ENCODE data around the gene RDH12.

Gene RDH12

GRCh38 chr14:67680941-67681340, 20.7 kb upstream of the RDH12 start:
- H3K36me3 ChIP-seq (ENCODE audit: low read length) = peaks cover 30% of the 10 kb centered on the region
- no peak for TF ChIP-seq EZH2phosphoT487 (conservative IDR thresholded peaks at IDR 0.05; ENCODE audit: low read length)
- no peak for TF ChIP-seq CTCF (IDR thresholded peaks at IDR 0.05; ENCODE audit: insufficient read depth, low read length, poor library complexity, severe bottlenecking)
- H3K4me3 ChIP-seq (ENCODE audit: insufficient read depth, low read length, poor library complexity, severe bottlenecking) = no peak overlapping the region
- no peaks in the 10 kb centered on the region for H3K9me2 ChIP-seq (replicated peaks; ENCODE audit: insufficient read depth, low read length)
- no peak overlapping the region for H2AFZ ChIP-seq (ENCODE audit: low read depth, low read length, severe bottlenecking)
- no peaks in the 10 kb centered on the region for H3K9me3 ChIP-seq (ENCODE audit: insufficient read depth, low read length)
- H3K79me2 ChIP-seq (ENCODE audit: insufficient read depth, low read length) = no peaks in the 10 kb centered on the region
- H3K27me3 ChIP-seq (ENCODE audit: low read length) = no peaks in the 10 kb centered on the region
- H4K20me1 ChIP-seq (ENCODE audit: low read depth, low read length) = no peaks in the 10 kb centered on the region
- H3K4me2 ChIP-seq (ENCODE audit: low read depth, low read length, poor library complexity, severe bottlenecking) = no peak overlapping the region
- H3K9ac ChIP-seq (ENCODE audit: low read length) = no peak overlapping the region
- peaks cover 16% of the 10 kb centered on the region for H3F3A ChIP-seq (ENCODE audit: insufficient read depth)
- no peak overlapping the region for H3K27ac ChIP-seq (ENCODE audit: low read depth, low read length)

- Histone ChIP-seq H3K36me3 (ENCODE audit: low read length) (peaks cover 38% of the 10 kb centered on the region), H3K9me2 (replicated peaks; ENCODE audit: insufficient read depth, low read length) (no peaks in the 10 kb centered on the region), H3K27ac (ENCODE audit: low read depth, low read length) (no peak overlapping the region)
These were observed 17.8 kb upstream of the RDH12 start for GRCh38 chr14:67683842-67684241.

GRCh38 chr14:67690011-67690410, 11.7 kb upstream of the RDH12 start:
- no peaks in the 10 kb centered on the region for H4K20me1 ChIP-seq (ENCODE audit: low read depth, low read length)
- no peak overlapping the region for H3K4me3 ChIP-seq (ENCODE audit: insufficient read depth, low read length, poor library complexity, severe bottlenecking)
- H2AFZ ChIP-seq (ENCODE audit: low read depth, low read length, severe bottlenecking) = no peak overlapping the region
- H3K9me3 ChIP-seq (ENCODE audit: insufficient read depth, low read length) = no peaks in the 10 kb centered on the region
- H3K9ac ChIP-seq (ENCODE audit: low read length) = no peak overlapping the region
- H3K9me2 ChIP-seq (replicated peaks; ENCODE audit: insufficient read depth, low read length) = no peaks in the 10 kb centered on the region
- peaks cover 31% of the 10 kb centered on the region for H3K79me2 ChIP-seq (ENCODE audit: insufficient read depth, low read length)
- no peak overlapping the region for H3K27ac ChIP-seq (ENCODE audit: low read depth, low read length)
- H3F3A ChIP-seq (ENCODE audit: insufficient read depth) = no peaks in the 10 kb centered on the region
- TF ChIP-seq EZH2phosphoT487 (conservative IDR thresholded peaks at IDR 0.05; ENCODE audit: low read length) (no peak), CTCF (IDR thresholded peaks at IDR 0.05; ENCODE audit: insufficient read depth, low read length, poor library complexity, severe bottlenecking) (no peak)
- H3K27me3 ChIP-seq (ENCODE audit: low read length) = no peaks in the 10 kb centered on the region
- peaks cover 35% of the 10 kb centered on the region for H3K36me3 ChIP-seq (ENCODE audit: low read length)
- no peak overlapping the region for H3K4me2 ChIP-seq (ENCODE audit: low read depth, low read length, poor library complexity, severe bottlenecking)

More at GRCh38 chr14:67683842-67684241, 17.8 kb upstream of the RDH12 start:
- Histone ChIP-seq H3F3A (ENCODE audit: insufficient read depth) (no peaks in the 10 kb centered on the region), H4K20me1 (ENCODE audit: low read depth, low read length) (no peaks in the 10 kb centered on the region), H3K4me2 (ENCODE audit: low read depth, low read length, poor library complexity, severe bottlenecking) (no peak overlapping the region), H3K27me3 (ENCODE audit: low read length) (no peaks in the 10 kb centered on the region), H3K79me2 (ENCODE audit: insufficient read depth, low read length) (no peaks in the 10 kb centered on the region), H2AFZ (ENCODE audit: low read depth, low read length, severe bottlenecking) (no peak overlapping the region), H3K4me3 (ENCODE audit: insufficient read depth, low read length, poor library complexity, severe bottlenecking) (no peak overlapping the region), H3K9me3 (ENCODE audit: insufficient read depth, low read length) (no peaks in the 10 kb centered on the region), H3K9ac (ENCODE audit: low read length) (no peak overlapping the region)
- TF ChIP-seq EZH2phosphoT487 (conservative IDR thresholded peaks at IDR 0.05; ENCODE audit: low read length) = no peak
- no peak for TF ChIP-seq CTCF (IDR thresholded peaks at IDR 0.05; ENCODE audit: insufficient read depth, low read length, poor library complexity, severe bottlenecking)

All from SU-DHL-6 (cell line).